Stimulated activated CD4-positive, alpha-beta T cell treated with anti-CD3 and anti-CD28 coated beads, TNF-alpha, amount 100 ng/mL, for 48 hours (primary cell): ENCODE data around the gene SSNA1.

Source experiments
- DNase-seq, 3 donors: peaks; one replicate each; pipeline ENCODE4 v3.0.0-alpha.2; 2020; ENCODE audit warnings: low read depth in 3 of 3

The SSNA1 gene, protein sequence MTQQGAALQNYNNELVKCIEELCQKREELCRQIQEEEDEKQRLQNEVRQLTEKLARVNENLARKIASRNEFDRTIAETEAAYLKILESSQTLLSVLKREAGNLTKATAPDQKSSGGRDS

DNA sequence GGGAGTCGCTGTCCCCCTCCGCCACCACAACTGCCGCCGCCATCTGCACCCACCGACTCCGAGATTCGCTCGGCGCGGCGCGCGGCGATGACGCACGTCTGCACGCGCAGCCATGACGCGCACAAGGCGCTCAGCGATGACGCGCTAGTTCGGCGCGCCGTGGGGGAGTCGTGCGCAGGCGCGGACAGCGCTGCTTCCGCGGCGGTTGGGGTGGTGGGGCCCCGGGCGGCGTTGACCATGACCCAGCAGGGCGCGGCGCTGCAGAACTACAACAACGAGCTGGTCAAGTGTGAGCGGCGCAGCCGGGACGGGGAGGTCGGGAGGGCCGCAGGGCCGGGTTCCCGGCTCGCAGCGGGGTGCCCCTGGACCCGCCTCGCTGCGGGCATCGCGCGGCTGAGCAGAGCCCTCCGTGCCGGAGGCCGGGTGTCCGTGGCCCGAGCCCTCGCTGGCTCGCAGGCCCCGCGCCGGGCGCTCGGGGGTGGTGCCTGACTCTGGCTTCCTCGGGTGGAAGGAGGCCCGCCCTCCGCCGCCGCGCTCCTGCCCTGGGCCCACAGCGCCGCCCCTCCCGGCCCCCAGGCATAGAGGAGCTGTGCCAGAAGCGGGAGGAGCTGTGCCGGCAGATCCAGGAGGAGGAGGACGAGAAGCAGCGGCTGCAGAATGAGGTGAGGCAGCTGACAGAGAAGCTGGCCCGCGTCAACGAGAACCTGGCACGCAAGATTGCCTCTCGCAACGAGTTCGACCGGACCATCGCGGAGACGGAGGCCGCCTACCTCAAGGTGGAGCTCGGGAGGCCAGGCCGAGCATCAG lies at the start of gene SSNA1, which contains the start of gene ANAPC2:
TSS of gene SSNA1 (plus strand) at position 187 of the 807 bp plus-strand sequence. CDS start at position 238, 51 bp downstream.
TSS of gene ANAPC2 (minus strand) at position 71 of the 807 bp plus-strand sequence. CDS start at position 43, 28 bp downstream.
- peak; percentile 81 to 93 (median 92) for DNase-seq

DNA sequence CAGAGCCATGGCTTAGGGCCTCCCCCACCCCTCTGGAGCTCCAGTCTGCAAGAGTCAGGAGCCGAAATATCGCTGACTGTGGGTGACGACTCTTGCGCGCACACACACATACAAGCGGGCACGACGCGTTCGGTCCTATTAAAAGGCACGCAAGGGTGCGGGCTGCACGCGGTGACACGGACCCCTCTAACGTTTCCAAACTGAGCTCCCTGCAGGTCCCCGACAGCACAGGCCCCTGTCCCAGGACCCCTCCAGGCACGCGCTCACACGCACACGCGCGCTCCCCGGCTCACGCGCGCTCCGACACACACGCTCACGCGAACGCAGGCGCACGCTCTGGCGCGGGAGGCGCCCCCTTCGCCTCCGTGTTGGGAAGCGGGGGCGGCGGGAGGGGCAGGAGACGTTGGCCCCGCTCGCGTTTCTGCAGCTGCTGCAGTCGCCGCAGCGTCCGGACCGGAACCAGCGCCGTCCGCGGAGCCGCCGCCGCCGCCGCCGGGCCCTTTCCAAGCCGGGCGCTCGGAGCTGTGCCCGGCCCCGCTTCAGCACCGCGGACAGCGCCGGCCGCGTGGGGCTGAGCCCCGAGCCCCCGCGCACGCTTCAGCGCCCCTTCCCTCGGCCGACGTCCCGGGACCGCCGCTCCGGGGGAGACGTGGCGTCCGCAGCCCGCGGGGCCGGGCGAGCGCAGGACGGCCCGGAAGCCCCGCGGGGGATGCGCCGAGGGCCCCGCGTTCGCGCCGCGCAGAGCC lies 49.6 kb upstream of the SSNA1 start, which contains the start of gene GRIN1:
TSS of gene GRIN1 (plus strand) at position 433 of the 746 bp plus-strand sequence. CDS start 333 bp downstream, outside the sequence.
- no peak for DNase-seq

DNA sequence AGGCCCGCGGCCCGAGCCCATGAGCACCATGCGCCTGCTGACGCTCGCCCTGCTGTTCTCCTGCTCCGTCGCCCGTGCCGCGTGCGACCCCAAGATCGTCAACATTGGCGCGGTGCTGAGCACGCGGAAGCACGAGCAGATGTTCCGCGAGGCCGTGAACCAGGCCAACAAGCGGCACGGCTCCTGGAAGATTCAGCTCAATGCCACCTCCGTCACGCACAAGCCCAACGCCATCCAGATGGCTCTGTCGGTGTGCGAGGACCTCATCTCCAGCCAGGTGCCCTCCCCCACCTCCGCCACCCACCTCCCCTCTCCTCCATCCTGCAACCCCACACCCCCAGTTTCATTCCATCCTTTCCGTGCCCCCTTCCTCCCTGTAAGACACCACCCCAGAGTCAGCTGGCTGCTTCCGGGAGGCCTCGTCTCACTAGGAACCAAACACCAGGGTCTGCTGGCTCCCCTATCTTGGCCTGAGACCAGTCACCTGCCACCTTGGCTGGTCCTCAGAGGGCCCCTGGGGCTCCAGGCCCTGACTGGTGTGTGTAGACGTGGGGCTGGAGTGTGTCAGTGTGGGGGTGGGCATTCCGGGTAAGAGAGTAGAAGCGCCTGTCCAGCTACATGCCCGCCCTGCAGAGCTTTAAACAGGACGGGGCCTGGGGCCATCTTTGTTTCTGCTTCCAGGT lies 48.9 kb upstream of the SSNA1 start:
- DNase-seq = no peak

DNA sequence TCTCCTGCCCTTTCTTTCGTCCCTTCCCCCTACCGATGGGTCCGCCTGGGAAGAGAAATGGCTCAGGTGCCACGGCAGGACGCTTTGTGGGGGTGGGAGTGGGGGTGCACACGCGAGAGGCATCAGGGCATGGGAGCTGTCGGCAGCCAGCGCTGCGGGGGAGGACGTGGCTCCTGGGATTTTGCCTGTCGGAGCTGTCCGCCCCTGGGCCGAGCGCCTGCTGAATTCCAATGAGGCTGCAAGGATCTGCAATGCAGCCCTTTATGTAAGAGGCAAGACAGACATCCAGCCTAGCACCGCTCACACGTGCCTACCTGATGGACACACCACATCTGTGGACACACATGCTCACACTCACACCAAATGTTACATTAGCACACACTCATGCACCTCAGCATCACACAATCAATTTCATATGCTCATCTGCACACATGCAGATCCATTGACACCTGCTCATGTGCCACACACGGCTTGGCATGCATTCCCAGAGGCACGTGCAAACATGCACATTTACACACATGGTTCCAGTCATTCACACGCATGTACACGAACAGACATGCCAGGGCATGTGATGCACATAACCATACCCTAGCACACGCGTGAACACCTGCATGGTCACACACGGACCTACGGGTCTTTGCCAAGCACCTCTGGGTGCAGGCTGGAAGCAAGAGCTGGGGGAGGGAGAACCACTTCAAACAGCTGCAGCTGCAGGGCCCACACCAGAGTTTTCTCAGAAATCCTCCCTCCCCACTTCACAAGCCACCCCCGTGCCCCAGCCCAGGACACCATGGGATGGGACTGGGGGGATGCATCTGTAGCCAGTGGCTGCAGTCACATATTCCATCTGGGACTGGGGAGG lies 48.1 kb upstream of the SSNA1 start:
- no peak for DNase-seq

DNA sequence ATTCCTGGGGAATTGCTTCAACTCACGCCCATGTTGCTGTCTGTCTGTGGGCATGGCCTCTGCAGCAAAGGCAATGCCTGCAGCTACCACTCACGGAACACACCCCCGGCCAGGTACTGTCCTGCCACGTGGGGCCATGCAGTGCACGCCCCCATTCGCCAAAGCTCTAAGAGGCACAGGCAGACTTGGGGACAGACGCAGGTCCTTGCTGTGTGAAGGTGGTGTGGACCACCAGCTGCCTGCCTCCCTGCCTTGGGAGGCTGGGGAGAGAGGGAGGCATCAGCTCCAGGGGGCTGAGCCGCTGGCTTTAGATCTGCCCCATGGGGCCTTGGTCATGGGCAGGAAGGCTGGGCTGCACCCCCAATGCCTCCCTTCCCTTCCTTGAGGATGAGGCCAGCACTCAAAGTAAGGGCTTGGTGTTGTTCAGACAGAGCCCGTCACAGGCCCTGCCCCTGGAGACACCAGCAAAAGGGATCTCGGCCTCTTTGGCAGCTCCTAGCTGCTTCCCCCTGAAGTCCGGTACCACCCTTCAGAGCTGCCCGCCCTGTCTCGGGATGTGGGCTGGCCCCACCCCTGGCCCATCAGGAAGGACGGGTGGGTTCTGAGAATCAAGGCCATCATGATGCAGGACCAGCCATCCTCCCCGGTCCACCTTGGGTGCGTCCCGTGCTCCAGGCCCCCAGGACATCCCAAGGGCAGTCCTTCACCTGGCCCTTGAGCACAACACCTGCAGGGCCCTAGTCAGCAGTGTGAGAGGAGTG lies 47.2 kb upstream of the SSNA1 start:
- no peak for DNase-seq

DNA sequence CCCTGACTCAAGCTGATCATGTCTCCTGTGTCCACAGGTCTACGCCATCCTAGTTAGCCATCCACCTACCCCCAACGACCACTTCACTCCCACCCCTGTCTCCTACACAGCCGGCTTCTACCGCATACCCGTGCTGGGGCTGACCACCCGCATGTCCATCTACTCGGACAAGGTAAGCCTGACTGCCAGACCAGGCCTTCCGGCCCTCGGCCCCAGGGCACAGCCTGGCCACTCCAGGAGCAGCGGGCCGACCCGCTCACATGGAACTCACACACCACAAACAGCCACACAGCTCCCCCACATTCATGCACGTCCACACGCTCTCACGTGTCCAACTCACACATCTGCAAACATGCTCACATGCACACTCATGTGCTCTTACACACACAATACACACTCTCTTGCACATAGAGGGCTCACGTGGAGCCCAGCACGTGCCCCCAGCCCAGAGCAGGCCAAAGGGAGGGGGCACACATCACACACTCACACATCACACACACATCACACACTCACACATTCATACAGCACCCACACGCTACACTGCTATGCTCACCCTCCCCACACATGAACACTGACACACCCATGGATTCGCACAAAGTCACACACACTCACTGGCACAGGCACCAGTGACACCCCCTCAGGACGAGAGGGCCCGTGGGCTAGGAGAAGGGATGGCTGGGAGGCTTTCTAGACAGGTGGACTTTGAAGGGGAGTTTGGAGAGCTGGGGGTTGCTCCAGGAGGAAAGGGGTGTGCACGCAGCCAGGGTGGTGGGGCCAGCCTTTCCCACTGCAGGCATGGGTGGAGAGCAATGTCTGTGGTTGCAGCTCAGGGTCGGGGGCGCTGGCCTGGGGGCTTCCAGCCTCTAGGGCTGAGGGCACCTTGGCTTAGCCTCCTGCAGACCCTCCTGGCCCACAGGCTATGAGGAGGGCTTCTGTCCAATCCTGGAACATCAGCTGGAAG lies 46.2 kb upstream of the SSNA1 start:
- no peak for DNase-seq

DNA sequence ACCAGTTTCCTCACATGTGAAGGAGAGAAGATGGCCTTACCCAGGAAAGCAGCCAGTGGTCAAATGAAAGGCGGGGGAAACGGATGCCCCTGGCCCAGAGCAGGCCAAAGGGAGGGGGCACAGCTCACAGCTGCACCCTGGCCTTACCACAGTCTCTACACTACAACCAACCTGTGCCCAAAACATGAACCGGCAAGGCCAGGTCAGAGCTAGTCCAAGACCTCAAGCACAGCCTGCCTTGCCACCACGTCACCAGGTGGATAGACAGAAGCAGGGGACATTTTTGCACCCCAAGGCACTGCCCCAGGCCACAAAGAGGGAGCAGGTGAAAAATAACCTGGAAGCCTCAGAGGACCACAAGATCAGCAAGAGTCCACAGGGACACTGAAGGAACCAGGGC lies 45.0 kb upstream of the SSNA1 start:
- DNase-seq = no peak

DNA sequence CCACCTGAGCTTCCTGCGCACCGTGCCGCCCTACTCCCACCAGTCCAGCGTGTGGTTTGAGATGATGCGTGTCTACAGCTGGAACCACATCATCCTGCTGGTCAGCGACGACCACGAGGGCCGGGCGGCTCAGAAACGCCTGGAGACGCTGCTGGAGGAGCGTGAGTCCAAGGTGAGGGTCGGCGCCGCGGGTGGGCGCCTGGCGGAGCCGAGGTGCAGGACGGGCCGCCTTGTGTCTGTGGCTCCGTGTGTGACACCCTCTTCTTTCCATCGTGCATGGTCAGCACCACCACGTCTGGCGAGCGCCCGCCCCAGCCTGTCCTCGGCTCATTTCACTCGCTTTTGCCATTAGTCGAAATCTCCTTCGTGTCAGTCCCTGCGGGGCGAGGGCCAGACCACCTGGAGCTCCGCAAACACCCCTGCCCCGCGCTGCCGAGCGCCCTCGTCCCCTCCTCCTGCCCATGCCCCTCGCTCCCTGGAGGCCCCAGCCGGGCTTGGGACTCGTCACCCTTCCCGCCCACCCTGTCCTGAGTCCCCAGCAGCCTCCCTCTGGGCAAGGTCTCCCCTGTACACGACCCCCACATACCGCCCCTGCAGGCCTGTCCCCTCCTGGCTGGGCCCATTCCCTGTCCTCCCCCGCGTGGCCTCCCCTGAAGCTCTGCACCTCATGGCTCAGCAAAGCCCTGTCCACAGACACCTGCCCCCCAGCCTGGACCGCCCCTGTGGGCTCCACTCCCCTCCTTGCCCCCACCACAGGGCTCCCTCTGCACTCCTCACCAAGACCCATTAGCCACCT lies 42.5 kb upstream of the SSNA1 start:
- DNase-seq = no peak

DNA sequence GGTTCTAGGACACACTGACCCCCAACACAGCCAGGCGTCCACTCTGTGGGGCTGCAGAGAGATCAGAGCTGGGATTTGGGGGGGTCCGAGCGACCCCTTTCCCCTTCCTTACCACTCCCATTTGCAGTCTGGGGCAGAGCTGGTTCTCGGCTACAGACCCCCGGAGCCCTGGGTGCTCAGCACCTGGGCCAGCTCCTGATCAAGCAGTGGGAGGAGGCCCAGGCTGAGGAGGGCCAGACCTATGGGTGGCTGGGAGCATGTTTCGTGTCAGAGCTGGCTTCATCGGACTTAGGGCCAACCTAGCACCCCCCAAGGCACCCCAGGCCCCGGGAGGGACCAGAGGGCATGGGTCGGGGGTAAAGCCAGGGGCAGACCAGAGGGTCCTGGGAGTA lies 42.0 kb upstream of the SSNA1 start:
- DNase-seq = no peak

DNA sequence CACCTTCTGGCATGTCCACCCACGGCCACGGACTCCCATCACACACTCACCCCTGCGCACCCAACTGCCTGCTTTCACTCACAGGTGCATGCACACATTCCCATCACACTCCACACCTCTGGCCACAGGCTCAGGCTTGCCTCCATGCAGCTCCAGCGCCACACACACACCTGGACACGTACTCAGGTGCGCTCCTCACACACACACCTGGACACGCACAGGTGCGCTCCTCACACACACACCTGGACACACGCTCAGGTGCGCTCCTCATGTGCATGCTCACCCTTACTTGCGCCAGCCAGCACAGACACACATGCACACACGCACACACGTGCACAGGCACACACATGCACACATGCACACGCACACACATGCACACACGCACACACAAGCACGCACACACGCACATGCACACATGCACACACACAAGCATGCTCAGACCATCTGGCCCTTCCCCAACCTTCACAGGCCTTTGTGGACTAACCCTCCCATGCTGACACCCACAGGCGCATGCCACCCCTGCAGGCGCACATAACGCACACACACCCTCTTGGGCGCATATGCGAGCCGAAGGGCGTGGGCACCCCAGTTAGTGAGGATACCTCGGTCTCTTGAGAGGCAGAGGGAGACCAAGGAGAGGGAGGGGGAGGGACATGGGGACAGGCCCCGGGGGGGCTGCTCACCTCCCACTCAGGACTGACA lies 41.2 kb upstream of the SSNA1 start:
- no peak for DNase-seq

DNA sequence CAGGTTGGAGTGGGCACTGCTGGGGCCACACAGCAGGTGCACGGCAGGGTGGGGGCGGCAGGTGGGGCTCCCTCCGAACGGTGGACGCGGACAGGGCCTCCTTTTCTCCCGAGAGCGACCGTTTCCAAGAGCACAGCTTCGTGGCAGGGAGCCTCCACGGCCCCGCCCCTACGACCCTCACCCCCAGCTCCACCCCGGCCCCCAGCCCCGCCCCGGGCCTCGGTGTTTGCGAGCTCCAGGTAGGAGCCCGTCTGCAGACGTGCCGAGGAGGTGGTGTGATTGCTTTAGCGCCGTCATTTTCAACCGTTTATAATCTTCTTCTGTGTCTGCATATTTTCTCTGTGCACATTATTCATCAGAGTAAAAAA lies 40.7 kb upstream of the SSNA1 start:
- no peak for DNase-seq

DNA sequence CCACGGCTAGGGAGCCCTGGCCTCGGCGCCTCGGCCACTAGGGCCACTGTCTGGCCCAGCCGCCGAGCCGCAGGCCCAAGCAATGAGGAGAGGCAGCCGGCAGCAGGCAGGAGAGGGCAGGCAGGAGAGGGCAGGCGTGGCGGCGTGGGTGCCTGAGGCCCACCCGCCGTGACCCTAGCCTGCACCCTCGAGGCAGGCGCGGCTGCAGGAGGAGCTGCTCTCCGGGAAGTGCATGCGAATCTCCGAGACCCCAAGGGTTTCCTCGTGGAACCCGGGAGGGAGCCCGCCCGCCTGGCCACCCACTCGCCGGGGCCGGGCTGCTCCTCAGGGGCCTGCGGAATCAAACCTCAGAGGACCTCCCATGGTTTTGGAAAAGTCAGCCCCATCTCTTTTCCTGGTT lies 40.2 kb upstream of the SSNA1 start:
- DNase-seq = no peak

DNA sequence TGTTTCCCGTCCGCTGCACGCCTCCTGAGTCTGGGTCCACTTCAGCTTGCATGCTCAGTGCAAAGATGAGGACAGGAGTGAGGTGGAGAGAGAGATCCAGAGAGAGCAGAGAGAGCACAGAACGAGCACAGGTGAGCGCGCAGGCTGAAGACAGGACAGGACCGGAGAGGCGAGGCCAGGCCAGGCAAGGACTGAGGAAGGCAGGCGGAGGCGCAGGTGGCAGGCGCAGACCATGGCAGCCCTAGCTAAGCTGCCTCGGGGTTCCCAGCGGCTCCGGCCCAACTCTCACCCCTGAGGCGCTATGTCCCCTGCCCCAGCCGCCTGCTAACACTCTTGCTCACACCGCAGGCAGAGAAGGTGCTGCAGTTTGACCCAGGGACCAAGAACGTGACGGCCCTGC lies 39.8 kb upstream of the SSNA1 start:
- DNase-seq = no peak

DNA sequence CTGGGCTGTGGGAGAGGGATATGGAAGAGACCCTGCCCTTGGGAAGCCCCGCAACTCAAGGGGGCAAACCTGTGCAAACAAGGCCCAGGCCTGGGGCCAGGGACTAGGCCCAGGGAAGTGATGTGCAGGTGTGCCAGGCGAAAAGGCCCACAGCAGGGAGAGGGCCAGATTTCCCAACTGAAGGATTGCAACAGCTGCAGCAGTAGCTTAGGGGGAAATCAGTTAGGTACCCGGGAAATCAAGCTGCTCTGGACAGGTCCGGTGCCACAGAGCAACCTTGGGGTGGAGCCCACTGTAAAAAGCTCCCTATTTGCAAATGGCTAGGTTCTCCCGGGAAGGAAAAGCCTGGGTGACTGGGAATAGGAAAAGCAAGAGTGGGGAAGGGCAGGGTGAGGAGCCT lies 39.1 kb upstream of the SSNA1 start:
- no peak for DNase-seq

DNA sequence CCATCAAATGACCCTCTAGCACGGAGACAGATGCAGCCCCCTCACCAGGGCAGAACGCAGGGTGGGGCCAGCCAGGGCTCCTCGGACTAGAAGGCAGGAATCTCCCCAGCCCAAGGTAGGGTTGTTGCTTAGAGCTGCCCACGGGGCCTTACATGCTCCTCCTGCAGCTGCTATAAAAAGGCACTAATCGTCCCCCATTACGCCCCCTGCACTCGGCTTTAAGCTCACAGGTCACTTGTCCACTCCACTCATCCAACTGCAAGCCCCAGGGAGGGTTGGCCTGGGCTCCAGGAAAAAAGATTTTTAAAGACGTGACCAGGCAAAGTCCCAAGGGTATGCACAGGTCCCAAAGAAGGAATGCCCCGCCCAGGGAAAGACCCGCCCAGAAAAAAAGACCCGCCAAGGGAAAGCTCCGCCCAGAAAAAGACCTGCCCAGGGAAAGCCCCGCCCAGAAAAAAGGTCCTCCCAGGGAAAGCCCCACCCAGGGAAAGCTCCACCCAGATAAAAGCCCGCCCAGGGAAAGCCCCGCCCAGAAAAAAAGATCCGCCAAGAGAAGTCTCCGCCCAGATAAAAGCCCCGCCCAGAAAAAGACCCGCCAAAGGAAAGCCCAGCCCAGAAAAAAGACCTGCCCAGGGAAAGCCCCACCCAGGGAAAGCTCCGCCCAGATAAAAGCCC lies 38.4 kb upstream of the SSNA1 start:
- DNase-seq = peak in 1 of 3 donors; percentile 62

DNA sequence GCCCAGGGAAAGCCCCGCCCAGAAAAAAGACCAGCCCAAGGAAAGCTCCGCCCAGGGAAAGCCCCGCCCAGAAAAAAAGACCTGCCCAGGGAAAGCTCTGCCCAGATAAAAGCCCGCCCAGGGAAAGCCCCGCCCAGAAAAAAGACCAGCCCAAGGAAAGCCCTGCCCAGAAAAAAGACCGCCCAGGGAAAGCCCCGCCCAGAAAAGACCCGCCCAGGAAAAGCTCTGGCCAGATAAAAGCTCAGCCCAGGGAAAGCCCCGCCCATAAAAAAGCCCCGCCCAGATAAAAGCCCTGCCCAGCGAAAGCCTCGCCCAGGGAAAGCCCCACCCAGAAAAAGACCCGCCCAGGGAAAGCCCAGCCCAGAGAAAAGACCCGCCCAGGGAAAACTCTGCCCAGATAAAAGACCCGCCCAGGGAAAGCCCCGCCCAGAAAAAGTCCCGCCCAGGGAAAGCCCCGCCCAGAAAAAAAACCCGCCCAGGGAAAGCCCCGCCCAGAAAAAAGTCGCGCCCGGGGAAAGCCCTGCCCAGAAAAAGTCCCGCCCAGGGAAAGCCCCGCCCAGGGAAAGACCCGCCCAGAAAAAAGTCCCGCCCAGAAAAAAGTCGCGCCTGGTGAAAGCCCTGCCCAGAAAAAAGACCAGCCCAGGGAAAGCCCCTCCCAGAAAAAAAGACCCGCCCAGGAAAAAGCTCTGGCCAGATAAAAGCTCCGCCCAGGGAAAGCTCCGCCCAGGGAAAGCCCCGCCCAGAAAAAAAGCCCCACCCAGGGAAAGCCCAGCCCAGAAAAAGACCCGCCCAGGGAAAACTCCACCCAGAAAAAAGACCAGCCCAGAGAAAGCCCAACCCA lies 37.6 kb upstream of the SSNA1 start:
- peak in 2 of 3 donors; percentile 46 to 75 for DNase-seq
